GM12878 (cell line): ENCODE results near the gene RTN4R. TPM values are rescaled to one million over a fixed set of nuclear protein-coding genes. Genes with fewer than 3 reads are reported as not detected.
"Not testable (repeated sequence)": the region's sequence is repeated elsewhere in the genome, so short reads cannot be mapped to it uniquely, and the experiment has no call there.

Experiments used
- ATAC-seq: fragments of 200-7000 bp; cut with Tn5 transposase; 3 replicates; pipeline ENCODE4 v1.9.1; 2020; ENCODE audit warnings: mild to moderate bottlenecking, moderate library complexity
- BruUV-seq: library from RNA; stranded (reverse); fragments of 400-500 nt; replicated peaks from 2 replicates; lab custom pipeline; 2021; lab: Mats Ljungman, UMichigan
- CTCF ChIA-PET: fragments of 300-600 bp; sonication (Branson Sonifier 250); formaldehyde crosslinking; extraction: SDS; loops from one replicate; lab custom pipeline; 2021; ENCODE audit warnings: inconsistent platforms; lab: Yijun Ruan, JAX
- POLR2A ChIA-PET: fragments of 350-600 bp; formaldehyde crosslinking; extraction: SDS; loops from one replicate; lab custom pipeline; 2021; ENCODE audit warnings: inconsistent platforms; lab: Charles Lee
- RAD21 ChIA-PET: fragments of 300-600 bp; sonication (Branson Sonifier 250); formaldehyde crosslinking; loops from one replicate; lab custom pipeline; 2023; ENCODE audit warnings: antibody characterized with exemption; ENCODE audit not compliant: unreplicated experiment; lab: Charles Lee
- SMC1A ChIA-PET: fragments of 300-600 bp; sonication (Branson Sonifier 250); formaldehyde crosslinking; loops from one replicate; lab custom pipeline; 2023; ENCODE audit not compliant: unreplicated experiment, uncharacterized antibody; lab: Charles Lee
- DNase-seq: peaks from one replicate; pipeline ENCODE4 v3.0.0-alpha.2; 2011; ENCODE audit warnings: low read depth, low spot score
- FAIRE-seq: peaks from 3 replicates; lab custom pipeline; 2011; peaks lifted over from hg19 to GRCh38; lab: Jason Lieb, UNC
- H2AFZ ChIP-seq: 2 replicates; pipeline ENCODE4 v1.6.0; 2011; ENCODE audit warnings: low read depth, low read length, control low read depth; ENCODE audit not compliant: control insufficient read depth
- H3K27ac ChIP-seq: 2 replicates; pipeline ENCODE4 v1.5.1; 2011; ENCODE audit warnings: control low read depth; ENCODE audit not compliant: control insufficient read depth, insufficient read depth
- H3K27me3 ChIP-seq, 2 experiments: replicated peaks in 1 of 2; 2 replicates each; pipeline versions ENCODE4 v1.6.0 to v1.6.1; 2011; ENCODE audit warnings: low read length in 1 of 2; ENCODE audit not compliant: control insufficient read depth in 2 of 2, insufficient read depth in 2 of 2
- H3K36me3 ChIP-seq, 2 experiments: 2 replicates each; pipeline ENCODE4 v1.5.1; 2011; ENCODE audit warnings: low read length in 1 of 2; ENCODE audit not compliant: control insufficient read depth in 2 of 2, insufficient read depth in 2 of 2
- H3K4me1 ChIP-seq: 2 replicates; pipeline ENCODE4 v1.6.1; 2011; ENCODE audit warnings: mild to moderate bottlenecking, low read length, moderate library complexity, mixed read lengths; ENCODE audit not compliant: control insufficient read depth, insufficient read depth
- H3K4me2 ChIP-seq: 2 replicates; pipeline ENCODE4 v1.6.0; 2011; ENCODE audit warnings: control low read depth; ENCODE audit not compliant: control insufficient read depth, insufficient read depth
- H3K4me3 ChIP-seq: fragments of 200-600 bp; sonication (generic); 2 replicates; pipeline ENCODE4 v1.5.1; 2016
- H3K79me2 ChIP-seq: 2 replicates; pipeline ENCODE4 v1.6.0; 2011; ENCODE audit warnings: low read length; ENCODE audit not compliant: control insufficient read depth, insufficient read depth
- H3K9ac ChIP-seq: 2 replicates; pipeline ENCODE4 v1.8.0; 2011; ENCODE audit warnings: low read length, control low read depth, mixed read lengths; ENCODE audit not compliant: control insufficient read depth, insufficient read depth
- H3K9me3 ChIP-seq: replicated peaks from 3 replicates; pipeline ENCODE4 v1.5.1; 2011; ENCODE audit warnings: mild to moderate bottlenecking, low read length; ENCODE audit not compliant: control insufficient read depth, insufficient read depth
- H4K20me1 ChIP-seq: 2 replicates; pipeline ENCODE4 v1.6.0; 2011; ENCODE audit not compliant: control insufficient read depth, insufficient read depth
- WGBS: methylation state at CpG from one replicate; pipeline ENCODE4 v1.1.6; 2016; ENCODE audit warnings: low lambda C conversion rate; ENCODE audit not compliant: insufficient replicate concordance, insufficient coverage; ENCODE audit errors: missing lambda C conversion rate; 5-methylcytosine and 5-hydroxymethylcytosine counted together
- in situ Hi-C: fragments of 300-500 bp; cut with MboI; formaldehyde crosslinking; loops from 9 replicates; pipeline ENCODE4 v1.14.3; 2018; ENCODE audit warnings: mixed read lengths
- intact Hi-C: fragments of 100-400 bp; cut with micrococcal nuclease; formaldehyde crosslinking; loops from one replicate; pipeline ENCODE4 v1.14.2; 2022; ENCODE audit not compliant: unreplicated experiment
- polyA plus RNA-seq, 11 experiments: library from polyadenylated mRNA; depleted of rRNA in 4 of 11; unstranded in 6 of 11; stranded (reverse) in 5 of 11; fragments of >200 nt; fragmentation: Nextera tagmentation in 4 of 11; fragmentation: Illumina TruSeq in 1 of 11; extraction: Ambion mirVana in 4 of 11; extraction: Trizol in 1 of 11; gene quantifications; 1 replicate in 1 of 11; 2 replicates in 10 of 11; pipeline versions ENCODE4 v1.2.1 to v1.2.3, GENCODE V29; 2011 to 2016; ENCODE audit warnings: inconsistent platforms in 2 of 11, missing spikeins in 2 of 11, low read depth in 1 of 11
- total RNA-seq, 4 experiments: library from RNA; depleted of rRNA in 3 of 4; stranded (reverse); fragments of >200 nt in 3 of 4; fragmentation: Illumina TruSeq in 1 of 4; extraction: Trizol in 1 of 4; gene quantifications; 2 replicates each; pipeline versions ENCODE4 v1.2.1 to v1.2.3, GENCODE V29; 2013 to 2021

The RTN4R gene
- total and polyA plus RNA-seq, 10 of the 15 experiments (the other 5 are each of a cell fraction or from before 2014, with no cell fraction given): 0.03 to 1.0 (median 0.60) TPM; not detected in 2

- H3K36me3 ChIP-seq, in situ Hi-C loops: not testable (repeated sequence)
- WGBS: 50% methylated on average over 1 of the region's 7 CpGs
Observed at GRCh38 chr22:20275325-20275724, 7.2 kb upstream of the RTN4R start.

GRCh38 chr22:20274374-20274773, 6.3 kb upstream of the RTN4R start:
- 42% methylated on average over 7 of the region's 10 CpGs for WGBS

More at GRCh38 chr22:20275325-20275724, 7.2 kb upstream of the RTN4R start:
- H4K20me1 ChIP-seq, H2AFZ ChIP-seq, H3K79me2 ChIP-seq, DNase-seq, H3K9me3 ChIP-seq, BruUV-seq, POLR2A ChIA-PET, ATAC-seq, SMC1A ChIA-PET, H3K4me2 ChIP-seq, H3K27ac ChIP-seq, H3K4me1 ChIP-seq, H3K27me3 ChIP-seq, RAD21 ChIA-PET, intact Hi-C loops, H3K9ac ChIP-seq, H3K4me3 ChIP-seq: not testable (repeated sequence)
- CTCF ChIA-PET: interaction anchor here (1.1 kb wide), 1 partner anchor 118 kb away, joined by 3 read pairs; no protein-coding TSS in a partner anchor
- FAIRE-seq: peak; percentile 7

More at GRCh38 chr22:20274374-20274773, 6.3 kb upstream of the RTN4R start:
- BruUV-seq, SMC1A ChIA-PET, FAIRE-seq, H3K4me3 ChIP-seq, RAD21 ChIA-PET, H3K79me2 ChIP-seq, CTCF ChIA-PET, H3K9me3 ChIP-seq, ATAC-seq, H3K27me3 ChIP-seq, POLR2A ChIA-PET, H3K36me3 ChIP-seq, in situ Hi-C loops, H2AFZ ChIP-seq, H3K4me1 ChIP-seq, H3K27ac ChIP-seq, intact Hi-C loops, H3K9ac ChIP-seq, H4K20me1 ChIP-seq, H3K4me2 ChIP-seq, DNase-seq: not testable (repeated sequence)
